ENCODE measurements around the gene TOR2A. TPM values are rescaled to one million over a fixed set of nuclear protein-coding genes. Genes with fewer than 3 reads are reported as not detected.

Gene TOR2A
- total and polyA plus RNA-seq, 9 of the 15 experiments (the other 6 are each of a cell fraction or from before 2014, with no cell fraction given), result 0.80 to 25.9 (median 11.1) TPM

DNA sequence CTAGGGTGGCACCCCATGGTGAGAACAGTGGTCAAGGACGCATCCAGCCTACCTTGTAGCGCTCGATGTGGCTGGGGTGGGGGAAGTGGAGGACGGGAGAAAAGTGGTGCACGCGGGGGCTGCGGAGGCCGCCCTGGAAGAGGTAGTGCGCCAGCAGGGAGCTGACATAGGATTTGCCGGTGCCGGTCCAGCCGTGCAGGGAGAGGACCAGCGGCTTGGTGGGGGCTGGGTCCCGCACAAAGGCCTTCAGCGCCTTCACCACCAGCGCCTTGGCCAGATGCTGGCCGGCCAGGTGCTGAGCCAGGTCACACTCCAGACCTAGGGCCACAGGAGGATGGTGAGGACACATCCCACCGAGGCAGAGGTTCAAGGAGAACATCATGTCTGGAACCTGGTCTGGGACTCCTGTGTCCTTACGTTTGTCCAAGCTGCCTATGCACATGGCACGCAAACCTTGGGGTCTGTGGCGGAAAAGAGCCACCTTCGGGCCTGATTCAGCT, 797 bp downstream of the TOR2A start (continued):
- TF ChIP-seq KDM4B (IDR thresholded peaks at IDR 0.05; ENCODE audit: borderline replicate concordance in 2 of 2, low read depth in 1 of 2) (0 out of 4 replicates have a peak, but pooled peaks of 1 of the 2 experiments have one; percentile 10), STAG1 (CRISPR knock-in tag; IDR thresholded peaks at IDR 0.05; ENCODE audit: borderline replicate concordance) (peak; percentile 96), SPI1 (IDR thresholded peaks at IDR 0.05; ENCODE audit: borderline replicate concordance, low read depth, low read length) (no peak), SLC30A9 (CRISPR knock-in tag; IDR thresholded peaks at IDR 0.05) (no peak), LCOR (CRISPR knock-in tag; IDR thresholded peaks at IDR 0.05) (no peak), HIVEP1 (CRISPR knock-in tag; IDR thresholded peaks at IDR 0.05) (no peak), YY1 (IDR thresholded peaks at IDR 0.05; ENCODE audit: borderline replicate concordance in 1 of 3, control insufficient read depth in 1 of 3, extremely low read depth in 1 of 3, insufficient read depth in 3 of 3, insufficient read length in 1 of 3, insufficient replicate concordance in 2 of 3, low read depth in 1 of 3, low read length in 2 of 3) (no peak), TAF1 (IDR thresholded peaks at IDR 0.05; ENCODE audit: control insufficient read depth, extremely low read depth, insufficient read depth, low read length, severe bottlenecking) (no peak), MTA3 (IDR thresholded peaks at IDR 0.05; ENCODE audit: borderline replicate concordance) (no peak), HNRNPUL1 (IDR thresholded peaks at IDR 0.05; ENCODE audit: low read length) (no peak), NR2C2 (CRISPR knock-in tag; IDR thresholded peaks at IDR 0.05) (peak; percentile 30; the same call in 1 of the 2 replicates), NR2C2 (tag; IDR thresholded peaks at IDR 0.05) (no peak), HNRNPH1 (optimal IDR thresholded peaks at IDR 0.05; ENCODE audit: low read depth, low read length) (no peak), ZNF431 (CRISPR knock-in tag; IDR thresholded peaks at IDR 0.05) (no peak)
- TF ChIP-seq, protein P1, sequence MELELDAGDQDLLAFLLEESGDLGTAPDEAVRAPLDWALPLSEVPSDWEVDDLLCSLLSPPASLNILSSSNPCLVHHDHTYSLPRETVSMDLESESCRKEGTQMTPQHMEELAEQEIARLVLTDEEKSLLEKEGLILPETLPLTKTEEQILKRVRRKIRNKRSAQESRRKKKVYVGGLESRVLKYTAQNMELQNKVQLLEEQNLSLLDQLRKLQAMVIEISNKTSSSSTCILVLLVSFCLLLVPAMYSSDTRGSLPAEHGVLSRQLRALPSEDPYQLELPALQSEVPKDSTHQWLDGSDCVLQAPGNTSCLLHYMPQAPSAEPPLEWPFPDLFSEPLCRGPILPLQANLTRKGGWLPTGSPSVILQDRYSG (tag; conservative IDR thresholded peaks at IDR 0.05; ENCODE audit: low read depth), result no peak
- TF ChIP-seq, protein P2, sequence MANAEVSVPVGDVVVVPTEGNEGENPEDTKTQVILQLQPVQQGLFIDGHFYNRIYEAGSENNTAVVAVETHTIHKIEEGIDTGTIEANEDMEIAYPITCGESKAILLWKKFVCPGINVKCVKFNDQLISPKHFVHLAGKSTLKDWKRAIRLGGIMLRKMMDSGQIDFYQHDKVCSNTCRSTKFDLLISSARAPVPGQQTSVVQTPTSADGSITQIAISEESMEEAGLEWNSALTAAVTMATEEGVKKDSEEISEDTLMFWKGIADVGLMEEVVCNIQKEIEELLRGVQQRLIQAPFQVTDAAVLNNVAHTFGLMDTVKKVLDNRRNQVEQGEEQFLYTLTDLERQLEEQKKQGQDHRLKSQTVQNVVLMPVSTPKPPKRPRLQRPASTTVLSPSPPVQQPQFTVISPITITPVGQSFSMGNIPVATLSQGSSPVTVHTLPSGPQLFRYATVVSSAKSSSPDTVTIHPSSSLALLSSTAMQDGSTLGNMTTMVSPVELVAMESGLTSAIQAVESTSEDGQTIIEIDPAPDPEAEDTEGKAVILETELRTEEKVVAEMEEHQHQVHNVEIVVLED (CRISPR knock-in tag; IDR thresholded peaks at IDR 0.05), result no peak
- TF ChIP-seq, protein P3, sequence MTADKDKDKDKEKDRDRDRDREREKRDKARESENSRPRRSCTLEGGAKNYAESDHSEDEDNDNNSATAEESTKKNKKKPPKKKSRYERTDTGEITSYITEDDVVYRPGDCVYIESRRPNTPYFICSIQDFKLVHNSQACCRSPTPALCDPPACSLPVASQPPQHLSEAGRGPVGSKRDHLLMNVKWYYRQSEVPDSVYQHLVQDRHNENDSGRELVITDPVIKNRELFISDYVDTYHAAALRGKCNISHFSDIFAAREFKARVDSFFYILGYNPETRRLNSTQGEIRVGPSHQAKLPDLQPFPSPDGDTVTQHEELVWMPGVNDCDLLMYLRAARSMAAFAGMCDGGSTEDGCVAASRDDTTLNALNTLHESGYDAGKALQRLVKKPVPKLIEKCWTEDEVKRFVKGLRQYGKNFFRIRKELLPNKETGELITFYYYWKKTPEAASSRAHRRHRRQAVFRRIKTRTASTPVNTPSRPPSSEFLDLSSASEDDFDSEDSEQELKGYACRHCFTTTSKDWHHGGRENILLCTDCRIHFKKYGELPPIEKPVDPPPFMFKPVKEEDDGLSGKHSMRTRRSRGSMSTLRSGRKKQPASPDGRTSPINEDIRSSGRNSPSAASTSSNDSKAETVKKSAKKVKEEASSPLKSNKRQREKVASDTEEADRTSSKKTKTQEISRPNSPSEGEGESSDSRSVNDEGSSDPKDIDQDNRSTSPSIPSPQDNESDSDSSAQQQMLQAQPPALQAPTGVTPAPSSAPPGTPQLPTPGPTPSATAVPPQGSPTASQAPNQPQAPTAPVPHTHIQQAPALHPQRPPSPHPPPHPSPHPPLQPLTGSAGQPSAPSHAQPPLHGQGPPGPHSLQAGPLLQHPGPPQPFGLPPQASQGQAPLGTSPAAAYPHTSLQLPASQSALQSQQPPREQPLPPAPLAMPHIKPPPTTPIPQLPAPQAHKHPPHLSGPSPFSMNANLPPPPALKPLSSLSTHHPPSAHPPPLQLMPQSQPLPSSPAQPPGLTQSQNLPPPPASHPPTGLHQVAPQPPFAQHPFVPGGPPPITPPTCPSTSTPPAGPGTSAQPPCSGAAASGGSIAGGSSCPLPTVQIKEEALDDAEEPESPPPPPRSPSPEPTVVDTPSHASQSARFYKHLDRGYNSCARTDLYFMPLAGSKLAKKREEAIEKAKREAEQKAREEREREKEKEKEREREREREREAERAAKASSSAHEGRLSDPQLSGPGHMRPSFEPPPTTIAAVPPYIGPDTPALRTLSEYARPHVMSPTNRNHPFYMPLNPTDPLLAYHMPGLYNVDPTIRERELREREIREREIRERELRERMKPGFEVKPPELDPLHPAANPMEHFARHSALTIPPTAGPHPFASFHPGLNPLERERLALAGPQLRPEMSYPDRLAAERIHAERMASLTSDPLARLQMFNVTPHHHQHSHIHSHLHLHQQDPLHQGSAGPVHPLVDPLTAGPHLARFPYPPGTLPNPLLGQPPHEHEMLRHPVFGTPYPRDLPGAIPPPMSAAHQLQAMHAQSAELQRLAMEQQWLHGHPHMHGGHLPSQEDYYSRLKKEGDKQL (CRISPR knock-in tag; IDR thresholded peaks at IDR 0.05; ENCODE audit: borderline replicate concordance), result no peak
- TF ChIP-seq, protein P4, sequence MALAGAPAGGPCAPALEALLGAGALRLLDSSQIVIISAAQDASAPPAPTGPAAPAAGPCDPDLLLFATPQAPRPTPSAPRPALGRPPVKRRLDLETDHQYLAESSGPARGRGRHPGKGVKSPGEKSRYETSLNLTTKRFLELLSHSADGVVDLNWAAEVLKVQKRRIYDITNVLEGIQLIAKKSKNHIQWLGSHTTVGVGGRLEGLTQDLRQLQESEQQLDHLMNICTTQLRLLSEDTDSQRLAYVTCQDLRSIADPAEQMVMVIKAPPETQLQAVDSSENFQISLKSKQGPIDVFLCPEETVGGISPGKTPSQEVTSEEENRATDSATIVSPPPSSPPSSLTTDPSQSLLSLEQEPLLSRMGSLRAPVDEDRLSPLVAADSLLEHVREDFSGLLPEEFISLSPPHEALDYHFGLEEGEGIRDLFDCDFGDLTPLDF (CRISPR knock-in tag; IDR thresholded peaks at IDR 0.05), result no peak
